ENCODE data around the gene CIDEA.

DNA sequence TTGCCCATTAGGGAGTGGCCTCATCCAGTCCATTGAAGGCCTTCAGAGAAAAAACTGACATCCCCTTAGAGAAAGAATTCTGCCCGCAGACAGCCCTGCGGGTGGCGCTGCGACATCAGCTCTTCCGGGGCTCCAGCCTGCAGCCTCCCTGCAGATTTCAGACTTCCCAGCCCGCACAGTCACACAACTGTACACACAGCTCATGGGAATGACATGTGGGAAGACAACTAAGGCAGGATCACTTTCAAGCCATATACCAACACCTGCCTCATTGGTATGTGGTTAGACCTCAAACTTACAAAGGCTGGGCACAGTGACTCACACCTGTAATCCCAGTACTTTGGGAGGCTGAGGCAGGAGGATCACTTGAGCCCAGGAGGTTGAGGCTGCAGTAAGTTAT is 29.1 kb downstream of the CIDEA start:
- TF ChIP-seq POLR2A (IDR thresholded peaks at IDR 0.05): no peak
- TF ChIP-seq, protein P1, sequence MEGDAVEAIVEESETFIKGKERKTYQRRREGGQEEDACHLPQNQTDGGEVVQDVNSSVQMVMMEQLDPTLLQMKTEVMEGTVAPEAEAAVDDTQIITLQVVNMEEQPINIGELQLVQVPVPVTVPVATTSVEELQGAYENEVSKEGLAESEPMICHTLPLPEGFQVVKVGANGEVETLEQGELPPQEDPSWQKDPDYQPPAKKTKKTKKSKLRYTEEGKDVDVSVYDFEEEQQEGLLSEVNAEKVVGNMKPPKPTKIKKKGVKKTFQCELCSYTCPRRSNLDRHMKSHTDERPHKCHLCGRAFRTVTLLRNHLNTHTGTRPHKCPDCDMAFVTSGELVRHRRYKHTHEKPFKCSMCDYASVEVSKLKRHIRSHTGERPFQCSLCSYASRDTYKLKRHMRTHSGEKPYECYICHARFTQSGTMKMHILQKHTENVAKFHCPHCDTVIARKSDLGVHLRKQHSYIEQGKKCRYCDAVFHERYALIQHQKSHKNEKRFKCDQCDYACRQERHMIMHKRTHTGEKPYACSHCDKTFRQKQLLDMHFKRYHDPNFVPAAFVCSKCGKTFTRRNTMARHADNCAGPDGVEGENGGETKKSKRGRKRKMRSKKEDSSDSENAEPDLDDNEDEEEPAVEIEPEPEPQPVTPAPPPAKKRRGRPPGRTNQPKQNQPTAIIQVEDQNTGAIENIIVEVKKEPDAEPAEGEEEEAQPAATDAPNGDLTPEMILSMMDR (IDR thresholded peaks at IDR 0.05): no peak
- TF ChIP-seq EP300 (IDR thresholded peaks at IDR 0.05): no peak

All from upper lobe of left lung (tissue), 4 donors.